ENCODE measurements around the gene SERPINB6. TPM values are rescaled to one million over a fixed set of nuclear protein-coding genes. Genes with fewer than 3 reads are reported as not detected.

Gene SERPINB6
- total and polyA plus RNA-seq, 9 of the 15 experiments (the other 6 are each of a cell fraction or from before 2014, with no cell fraction given), result 86.6 to 211 (median 143) TPM

DNA sequence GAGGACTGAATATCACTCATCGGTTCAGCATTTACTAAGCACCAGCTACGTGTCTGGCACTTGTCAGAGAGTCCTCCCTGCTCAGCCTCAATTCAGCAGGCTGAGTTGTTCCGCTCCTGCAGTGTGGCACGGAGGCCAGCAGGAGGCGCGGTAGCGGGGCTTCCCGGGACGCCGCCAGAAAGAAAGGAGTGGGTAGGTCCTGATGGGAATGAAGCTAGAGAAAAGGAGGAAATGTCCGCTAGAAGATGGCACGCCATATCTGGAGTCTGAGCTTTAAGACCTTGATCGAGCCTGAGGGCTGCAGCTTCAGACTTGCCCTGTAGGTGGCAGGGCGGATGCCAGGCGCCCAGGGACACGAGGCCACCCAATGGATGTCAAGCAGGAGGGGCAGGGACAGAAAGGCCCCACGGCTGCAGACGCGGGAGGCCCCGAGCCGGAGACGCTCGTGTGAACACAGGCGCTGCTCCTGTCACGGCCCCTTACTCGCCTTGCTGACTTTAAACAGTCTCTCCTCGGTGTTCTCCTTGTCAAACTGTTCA, 18.7 kb downstream of the SERPINB6 start (continued):
- TF ChIP-seq TAF7 (tag; IDR thresholded peaks at IDR 0.05) (no peak), PCBP1 (IDR thresholded peaks at IDR 0.05; ENCODE audit: low read depth, low read length, poor library complexity, severe bottlenecking) (no peak), ZBTB7A (IDR thresholded peaks at IDR 0.05; ENCODE audit: borderline replicate concordance, control insufficient read depth, low read depth, low read length) (peak; percentile 50; the same call in 1 of the 2 replicates), ZNF551 (CRISPR knock-in tag; IDR thresholded peaks at IDR 0.05) (no peak), AFF1 (IDR thresholded peaks at IDR 0.05; ENCODE audit: low read depth in 1 of 2, partially characterized antibody in 2 of 2) (peak in 1 of 2 experiments; percentile 39), SREBF1 (IDR thresholded peaks at IDR 0.05; ENCODE audit: borderline replicate concordance, low read depth, low read length) (no peak), POLR2AphosphoS5 (IDR thresholded peaks at IDR 0.05; ENCODE audit: control insufficient read depth, insufficient read depth, low read depth, low read length) (no peak), SMARCA5 (IDR thresholded peaks at IDR 0.05) (peak; percentile 65), ZNF695 (CRISPR knock-in tag; IDR thresholded peaks at IDR 0.05) (no peak), ZNF280B (CRISPR knock-in tag; IDR thresholded peaks at IDR 0.05) (no peak), TCF3 (CRISPR knock-in tag; IDR thresholded peaks at IDR 0.05) (0 out of 2 replicates have a peak, but pooled peaks have one; percentile 24), SRSF7 (optimal IDR thresholded peaks at IDR 0.05; ENCODE audit: low read depth, low read length) (no peak), U2AF2 (optimal IDR thresholded peaks at IDR 0.05; ENCODE audit: low read depth, low read length) (no peak), RBM14 (IDR thresholded peaks at IDR 0.05; ENCODE audit: borderline replicate concordance, insufficient read depth, low read depth, low read length) (no peak)
- TF ChIP-seq, protein P1, sequence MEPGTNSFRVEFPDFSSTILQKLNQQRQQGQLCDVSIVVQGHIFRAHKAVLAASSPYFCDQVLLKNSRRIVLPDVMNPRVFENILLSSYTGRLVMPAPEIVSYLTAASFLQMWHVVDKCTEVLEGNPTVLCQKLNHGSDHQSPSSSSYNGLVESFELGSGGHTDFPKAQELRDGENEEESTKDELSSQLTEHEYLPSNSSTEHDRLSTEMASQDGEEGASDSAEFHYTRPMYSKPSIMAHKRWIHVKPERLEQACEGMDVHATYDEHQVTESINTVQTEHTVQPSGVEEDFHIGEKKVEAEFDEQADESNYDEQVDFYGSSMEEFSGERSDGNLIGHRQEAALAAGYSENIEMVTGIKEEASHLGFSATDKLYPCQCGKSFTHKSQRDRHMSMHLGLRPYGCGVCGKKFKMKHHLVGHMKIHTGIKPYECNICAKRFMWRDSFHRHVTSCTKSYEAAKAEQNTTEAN (CRISPR knock-in tag; IDR thresholded peaks at IDR 0.05), result no peak
- TF ChIP-seq, protein P2, sequence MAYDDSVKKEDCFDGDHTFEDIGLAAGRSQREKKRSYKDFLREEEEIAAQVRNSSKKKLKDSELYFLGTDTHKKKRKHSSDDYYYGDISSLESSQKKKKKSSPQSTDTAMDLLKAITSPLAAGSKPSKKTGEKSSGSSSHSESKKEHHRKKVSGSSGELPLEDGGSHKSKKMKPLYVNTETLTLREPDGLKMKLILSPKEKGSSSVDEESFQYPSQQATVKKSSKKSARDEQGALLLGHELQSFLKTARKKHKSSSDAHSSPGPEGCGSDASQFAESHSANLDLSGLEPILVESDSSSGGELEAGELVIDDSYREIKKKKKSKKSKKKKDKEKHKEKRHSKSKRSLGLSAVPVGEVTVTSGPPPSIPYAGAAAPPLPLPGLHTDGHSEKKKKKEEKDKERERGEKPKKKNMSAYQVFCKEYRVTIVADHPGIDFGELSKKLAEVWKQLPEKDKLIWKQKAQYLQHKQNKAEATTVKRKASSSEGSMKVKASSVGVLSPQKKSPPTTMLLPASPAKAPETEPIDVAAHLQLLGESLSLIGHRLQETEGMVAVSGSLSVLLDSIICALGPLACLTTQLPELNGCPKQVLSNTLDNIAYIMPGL (CRISPR knock-in tag; IDR thresholded peaks at IDR 0.05), result peak; percentile 90
- TF ChIP-seq, protein P3, sequence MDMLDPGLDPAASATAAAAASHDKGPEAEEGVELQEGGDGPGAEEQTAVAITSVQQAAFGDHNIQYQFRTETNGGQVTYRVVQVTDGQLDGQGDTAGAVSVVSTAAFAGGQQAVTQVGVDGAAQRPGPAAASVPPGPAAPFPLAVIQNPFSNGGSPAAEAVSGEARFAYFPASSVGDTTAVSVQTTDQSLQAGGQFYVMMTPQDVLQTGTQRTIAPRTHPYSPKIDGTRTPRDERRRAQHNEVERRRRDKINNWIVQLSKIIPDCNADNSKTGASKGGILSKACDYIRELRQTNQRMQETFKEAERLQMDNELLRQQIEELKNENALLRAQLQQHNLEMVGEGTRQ (CRISPR knock-in tag; IDR thresholded peaks at IDR 0.05), result no peak

All from K562 (cell line).